BE2C (cell line): ENCODE measurements around the gene TMEM143.

Source experiments
- DNase-seq: peaks from one replicate; pipeline ENCODE4 v3.0.0-alpha.2; 2020
- H3K27me3 ChIP-seq: fragments of 250-450 bp; sonication (Bioruptor Pico); 2 replicates; pipeline ENCODE4 v1.5.1; 2020; ENCODE audit warnings: mild to moderate bottlenecking
- H3K36me3 ChIP-seq: fragments of 250-450 bp; sonication (Bioruptor Pico); 2 replicates; pipeline ENCODE4 v1.5.1; 2020; ENCODE audit warnings: mild to moderate bottlenecking
- H3K4me1 ChIP-seq: fragments of 250-450 bp; sonication (Bioruptor Pico); 2 replicates; pipeline ENCODE4 v1.5.1; 2020
- H3K4me3 ChIP-seq: 2 replicates; pipeline ENCODE4 v1.5.1; 2011; ENCODE audit warnings: low read depth, low read length
- H3K9me3 ChIP-seq: fragments of 250-450 bp; sonication (Bioruptor Pico); 2 replicates; pipeline ENCODE4 v1.5.1; 2020
- TF ChIP-seq, protein P1 (sequence below): IDR thresholded peaks from 2 replicates; pipeline ENCODE4 v1.5.1; 2012; ENCODE audit warnings: mild to moderate bottlenecking, low read depth, low read length

The TMEM143 gene

DNA sequence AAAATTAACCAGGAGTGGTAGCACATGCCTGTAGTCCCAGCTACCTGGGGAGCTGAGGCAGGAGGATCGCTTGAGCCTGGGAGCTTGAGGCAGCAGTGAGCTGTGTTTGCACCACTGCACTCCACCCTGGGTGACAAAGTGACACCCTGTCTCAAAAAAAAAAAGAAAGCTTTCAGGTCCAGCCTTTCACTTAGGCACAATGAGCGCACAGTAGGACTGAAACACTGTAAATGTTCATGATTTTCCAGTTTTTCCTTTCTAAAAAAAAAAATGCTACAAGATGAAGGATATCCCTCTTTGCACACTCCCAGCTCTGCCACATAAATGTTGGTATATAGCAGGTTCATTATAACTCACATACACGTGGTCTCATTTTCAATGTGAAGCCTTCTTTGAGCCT lies 76.0 kb downstream of the TMEM143 start:
- no peaks in the 10 kb centered on the region for H3K4me1 ChIP-seq
- no peaks in the 10 kb centered on the region; the same call in 1 of the 2 replicates for H3K9me3 ChIP-seq
- H3K4me3 ChIP-seq, result no peak overlapping the region
- H3K36me3 ChIP-seq, result peaks cover 34% of the 10 kb centered on the region
- DNase-seq, result no peak
- H3K27me3 ChIP-seq, result no peaks in the 10 kb centered on the region
- TF ChIP-seq, protein P1, sequence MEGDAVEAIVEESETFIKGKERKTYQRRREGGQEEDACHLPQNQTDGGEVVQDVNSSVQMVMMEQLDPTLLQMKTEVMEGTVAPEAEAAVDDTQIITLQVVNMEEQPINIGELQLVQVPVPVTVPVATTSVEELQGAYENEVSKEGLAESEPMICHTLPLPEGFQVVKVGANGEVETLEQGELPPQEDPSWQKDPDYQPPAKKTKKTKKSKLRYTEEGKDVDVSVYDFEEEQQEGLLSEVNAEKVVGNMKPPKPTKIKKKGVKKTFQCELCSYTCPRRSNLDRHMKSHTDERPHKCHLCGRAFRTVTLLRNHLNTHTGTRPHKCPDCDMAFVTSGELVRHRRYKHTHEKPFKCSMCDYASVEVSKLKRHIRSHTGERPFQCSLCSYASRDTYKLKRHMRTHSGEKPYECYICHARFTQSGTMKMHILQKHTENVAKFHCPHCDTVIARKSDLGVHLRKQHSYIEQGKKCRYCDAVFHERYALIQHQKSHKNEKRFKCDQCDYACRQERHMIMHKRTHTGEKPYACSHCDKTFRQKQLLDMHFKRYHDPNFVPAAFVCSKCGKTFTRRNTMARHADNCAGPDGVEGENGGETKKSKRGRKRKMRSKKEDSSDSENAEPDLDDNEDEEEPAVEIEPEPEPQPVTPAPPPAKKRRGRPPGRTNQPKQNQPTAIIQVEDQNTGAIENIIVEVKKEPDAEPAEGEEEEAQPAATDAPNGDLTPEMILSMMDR, result no peak

DNA sequence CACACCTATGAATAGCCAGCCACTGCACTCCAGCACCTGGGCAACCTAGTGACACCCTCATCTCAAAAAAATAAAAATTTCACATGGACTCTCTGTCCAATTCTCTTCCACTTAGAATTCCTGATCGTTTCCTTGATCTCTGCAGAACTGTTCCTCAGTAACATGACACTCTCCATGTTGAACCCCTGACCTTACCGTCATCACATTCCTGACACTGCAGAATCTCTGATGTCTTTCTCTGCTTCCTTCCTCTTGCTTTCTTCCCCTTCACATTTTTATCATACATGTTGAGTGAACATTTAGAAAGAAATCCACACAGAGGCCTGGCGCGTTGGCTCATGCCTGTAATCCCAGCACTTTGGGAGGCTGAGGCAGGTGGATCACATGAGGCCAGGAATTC lies 78.8 kb downstream of the TMEM143 start:
- Histone ChIP-seq H3K36me3 (peaks cover 44% of the 10 kb centered on the region), H3K4me1 (no peaks in the 10 kb centered on the region)

DNA sequence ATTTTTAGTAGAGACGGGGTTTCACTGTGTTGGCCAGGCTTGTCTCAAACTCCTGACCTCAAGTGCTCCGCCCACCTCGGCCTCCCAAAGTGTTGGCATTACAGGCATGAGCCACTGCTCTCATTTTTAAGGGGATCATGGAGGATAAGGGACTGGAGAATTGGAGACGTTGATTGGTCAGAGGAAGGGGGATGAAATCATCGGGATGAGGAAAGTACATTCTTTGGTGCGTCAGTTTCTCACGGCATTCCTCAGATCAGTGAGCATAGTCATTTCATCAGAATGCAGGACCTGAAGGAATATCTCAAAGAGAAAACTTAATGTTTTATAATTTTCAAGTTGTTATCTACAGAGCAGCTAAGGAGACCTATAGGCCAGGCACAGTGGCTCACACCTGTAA lies 79.8 kb downstream of the TMEM143 start:
- H3K9me3 ChIP-seq, result no peaks in the 10 kb centered on the region; the same call in 1 of the 2 replicates
- DNase-seq, result no peak
- H3K27me3 ChIP-seq, result no peaks in the 10 kb centered on the region
- H3K4me1 ChIP-seq, result no peaks in the 10 kb centered on the region
- no peak overlapping the region for H3K4me3 ChIP-seq
- peaks cover 44% of the 10 kb centered on the region for H3K36me3 ChIP-seq
- TF ChIP-seq, protein P1, result no peak

More for the DNA sequence above, 78.8 kb downstream of the TMEM143 start:
- Histone ChIP-seq H3K9me3 (no peaks in the 10 kb centered on the region; the same call in 1 of the 2 replicates), H3K27me3 (no peaks in the 10 kb centered on the region), H3K4me3 (no peak overlapping the region)
- no peak for DNase-seq
- TF ChIP-seq, protein P1, result no peak
